ENCODE results near the gene KLHDC4.

The KLHDC4 gene

GRCh38 chr16:87693827-87694226, 72.0 kb downstream of the KLHDC4 start:
- Histone ChIP-seq H2BK12ac (ENCODE audit: low read length) (no peak overlapping the region), H2BK120ac (ENCODE audit: insufficient read depth, low read length, poor library complexity) (no peak overlapping the region), H2AFZ (ENCODE audit: insufficient read depth, low read length, poor library complexity) (no peak overlapping the region), H2AK5ac (ENCODE audit: low read length) (no peak overlapping the region), H3K4me2 (ENCODE audit: low read length) (no peak overlapping the region), H3K9me3 (ENCODE audit: insufficient read depth, low read depth, low read length) (peaks cover 1% of the 10 kb centered on the region), H4K12ac (ENCODE audit: low read depth, low read length) (no peak overlapping the region), H4K91ac (ENCODE audit: low read depth, low read length) (no peak overlapping the region), H3K23ac (ENCODE audit: low read length) (no peak overlapping the region), H3K9ac (ENCODE audit: low read length) (no peak overlapping the region), H3K27ac (ENCODE audit: low read depth, low read length) (no peak overlapping the region), H3K14ac (ENCODE audit: low read length) (no peak overlapping the region), H3K79me1 (ENCODE audit: low read length) (no peaks in the 10 kb centered on the region), H3K27me3 (ENCODE audit: insufficient read depth, low read length) (no peaks in the 10 kb centered on the region), H3K4me3 (ENCODE audit: low read depth, low read length) (no peak overlapping the region), H3K4ac (ENCODE audit: low read depth, low read length) (no peak overlapping the region), H3K18ac (ENCODE audit: low read length) (no peak overlapping the region), H3K36me3 (ENCODE audit: control insufficient read depth in 1 of 2, insufficient read depth in 2 of 2, low read length in 2 of 2) (peaks cover 30% of the 10 kb centered on the region in 2 experiments), H2BK5ac (ENCODE audit: low read depth, low read length, poor library complexity) (no peak overlapping the region), H4K8ac (ENCODE audit: low read depth, low read length) (no peak overlapping the region), H3K4me1 (ENCODE audit: control insufficient read depth in 1 of 2, insufficient read depth in 2 of 2, low read length in 2 of 2) (no peaks in the 10 kb centered on the region), H3K79me2 (ENCODE audit: control insufficient read depth, insufficient read depth, low read length, poor library complexity) (no peaks in the 10 kb centered on the region)
- no CpG with 5 or more reads among the region's 16 CpGs for WGBS (ENCODE audit: extremely low coverage, insufficient coverage, insufficient read length)
- DNase-seq = no peak

- H2BK120ac ChIP-seq (ENCODE audit: insufficient read depth, low read length, poor library complexity) = no peak overlapping the region
- no peak overlapping the region for H3K23ac ChIP-seq (ENCODE audit: low read length)
- no peak overlapping the region for H3K4ac ChIP-seq (ENCODE audit: low read depth, low read length)
- H4K91ac ChIP-seq (ENCODE audit: low read depth, low read length) = no peak overlapping the region
- no peak overlapping the region for H2AFZ ChIP-seq (ENCODE audit: insufficient read depth, low read length, poor library complexity)
- no peaks in the 10 kb centered on the region for H3K79me1 ChIP-seq (ENCODE audit: low read length)
- H2BK5ac ChIP-seq (ENCODE audit: low read depth, low read length, poor library complexity) = no peak overlapping the region
- no peak overlapping the region for H4K8ac ChIP-seq (ENCODE audit: low read depth, low read length)
- no peak overlapping the region for H3K14ac ChIP-seq (ENCODE audit: low read length)
- no peak overlapping the region for H3K18ac ChIP-seq (ENCODE audit: low read length)
- WGBS (ENCODE audit: extremely low coverage, insufficient coverage, insufficient read length) = no CpG with 5 or more reads among the region's 12 CpGs
- no peaks in the 10 kb centered on the region for H3K4me1 ChIP-seq (ENCODE audit: control insufficient read depth in 1 of 2, insufficient read depth in 2 of 2, low read length in 2 of 2)
- no peak overlapping the region for H2AK5ac ChIP-seq (ENCODE audit: low read length)
- no peak overlapping the region for H3K4me2 ChIP-seq (ENCODE audit: low read length)
- H3K27ac ChIP-seq (ENCODE audit: low read depth, low read length) = no peak overlapping the region
- H2BK12ac ChIP-seq (ENCODE audit: low read length) = no peak overlapping the region
- peaks cover 1% of the 10 kb centered on the region for H3K9me3 ChIP-seq (ENCODE audit: insufficient read depth, low read depth, low read length)
- H3K4me3 ChIP-seq (ENCODE audit: low read depth, low read length) = no peak overlapping the region
- H3K27me3 ChIP-seq (ENCODE audit: insufficient read depth, low read length) = no peaks in the 10 kb centered on the region
- H3K79me2 ChIP-seq (ENCODE audit: control insufficient read depth, insufficient read depth, low read length, poor library complexity) = no peaks in the 10 kb centered on the region
- H3K36me3 ChIP-seq (ENCODE audit: control insufficient read depth in 1 of 2, insufficient read depth in 2 of 2, low read length in 2 of 2) = peaks cover 24 to 26% of the 10 kb centered on the region in 2 experiments
- no peak for DNase-seq
- H4K12ac ChIP-seq (ENCODE audit: low read depth, low read length) = no peak overlapping the region
- H3K9ac ChIP-seq (ENCODE audit: low read length) = no peak overlapping the region
These were observed 73.0 kb downstream of the KLHDC4 start for GRCh38 chr16:87692756-87693155.

GRCh38 chr16:87692176-87692575, 73.6 kb downstream of the KLHDC4 start:
- Histone ChIP-seq H3K79me1 (ENCODE audit: low read length) (no peaks in the 10 kb centered on the region), H3K23ac (ENCODE audit: low read length) (no peak overlapping the region), H3K36me3 (ENCODE audit: control insufficient read depth in 1 of 2, insufficient read depth in 2 of 2, low read length in 2 of 2) (peaks cover 24% of the 10 kb centered on the region in 2 experiments), H3K27ac (ENCODE audit: low read depth, low read length) (no peak overlapping the region), H2AFZ (ENCODE audit: insufficient read depth, low read length, poor library complexity) (no peak overlapping the region), H3K4me2 (ENCODE audit: low read length) (no peak overlapping the region), H3K9me3 (ENCODE audit: insufficient read depth, low read depth, low read length) (peaks cover 1% of the 10 kb centered on the region), H3K4me3 (ENCODE audit: low read depth, low read length) (no peak overlapping the region), H3K14ac (ENCODE audit: low read length) (no peak overlapping the region), H4K8ac (ENCODE audit: low read depth, low read length) (no peak overlapping the region), H3K9ac (ENCODE audit: low read length) (no peak overlapping the region), H3K18ac (ENCODE audit: low read length) (no peak overlapping the region), H3K4me1 (ENCODE audit: control insufficient read depth in 1 of 2, insufficient read depth in 2 of 2, low read length in 2 of 2) (no peaks in the 10 kb centered on the region), H3K27me3 (ENCODE audit: insufficient read depth, low read length) (no peaks in the 10 kb centered on the region), H2BK120ac (ENCODE audit: insufficient read depth, low read length, poor library complexity) (no peak overlapping the region), H4K91ac (ENCODE audit: low read depth, low read length) (no peak overlapping the region), H2AK5ac (ENCODE audit: low read length) (no peak overlapping the region), H2BK12ac (ENCODE audit: low read length) (no peak overlapping the region), H2BK5ac (ENCODE audit: low read depth, low read length, poor library complexity) (no peak overlapping the region), H3K79me2 (ENCODE audit: control insufficient read depth, insufficient read depth, low read length, poor library complexity) (no peaks in the 10 kb centered on the region), H4K12ac (ENCODE audit: low read depth, low read length) (no peak overlapping the region), H3K4ac (ENCODE audit: low read depth, low read length) (no peak overlapping the region)
- DNase-seq = no peak
- WGBS (ENCODE audit: extremely low coverage, insufficient coverage, insufficient read length) = no CpG with 5 or more reads among the region's 7 CpGs

- no peak overlapping the region for H2BK12ac ChIP-seq (ENCODE audit: low read length)
- no peak overlapping the region for H4K12ac ChIP-seq (ENCODE audit: low read depth, low read length)
- no peak overlapping the region for H3K23ac ChIP-seq (ENCODE audit: low read length)
- no peak overlapping the region for H2AFZ ChIP-seq (ENCODE audit: insufficient read depth, low read length, poor library complexity)
- H2BK120ac ChIP-seq (ENCODE audit: insufficient read depth, low read length, poor library complexity) = no peak overlapping the region
- H4K91ac ChIP-seq (ENCODE audit: low read depth, low read length) = no peak overlapping the region
- peaks cover 1% of the 10 kb centered on the region for H3K9me3 ChIP-seq (ENCODE audit: insufficient read depth, low read depth, low read length)
- H3K9ac ChIP-seq (ENCODE audit: low read length) = no peak overlapping the region
- peaks cover 19 to 21% of the 10 kb centered on the region in 2 experiments for H3K36me3 ChIP-seq (ENCODE audit: control insufficient read depth in 1 of 2, insufficient read depth in 2 of 2, low read length in 2 of 2)
- no peak overlapping the region for H3K27ac ChIP-seq (ENCODE audit: low read depth, low read length)
- H3K4me3 ChIP-seq (ENCODE audit: low read depth, low read length) = no peak overlapping the region
- H3K14ac ChIP-seq (ENCODE audit: low read length) = no peak overlapping the region
- no peaks in the 10 kb centered on the region for H3K79me2 ChIP-seq (ENCODE audit: control insufficient read depth, insufficient read depth, low read length, poor library complexity)
- no CpG with 5 or more reads among the region's 14 CpGs for WGBS (ENCODE audit: extremely low coverage, insufficient coverage, insufficient read length)
- no peaks in the 10 kb centered on the region for H3K4me1 ChIP-seq (ENCODE audit: control insufficient read depth in 1 of 2, insufficient read depth in 2 of 2, low read length in 2 of 2)
- H2AK5ac ChIP-seq (ENCODE audit: low read length) = no peak overlapping the region
- H3K79me1 ChIP-seq (ENCODE audit: low read length) = no peaks in the 10 kb centered on the region
- no peak overlapping the region for H3K18ac ChIP-seq (ENCODE audit: low read length)
- no peak overlapping the region for H3K4ac ChIP-seq (ENCODE audit: low read depth, low read length)
- DNase-seq = no peak
- H3K27me3 ChIP-seq (ENCODE audit: insufficient read depth, low read length) = no peaks in the 10 kb centered on the region
- no peak overlapping the region for H2BK5ac ChIP-seq (ENCODE audit: low read depth, low read length, poor library complexity)
- H3K4me2 ChIP-seq (ENCODE audit: low read length) = no peak overlapping the region
- no peak overlapping the region for H4K8ac ChIP-seq (ENCODE audit: low read depth, low read length)
These were observed 74.1 kb downstream of the KLHDC4 start for GRCh38 chr16:87691686-87692079.

Data from trophoblast cell (in vitro differentiated cells and primary cell).